ENCODE data around the gene TACR1.

Gene TACR1

GRCh38 chr2:75047992-75048625 lies 151.2 kb downstream of the TACR1 start:
- no peak for FAIRE-seq
- TF ChIP-seq POLR2A (IDR thresholded peaks at IDR 0.05; ENCODE audit: low read depth, low read length) = no peak

GRCh38 chr2:75047189-75047991 lies 151.9 kb downstream of the TACR1 start:
- TF ChIP-seq POLR2A (IDR thresholded peaks at IDR 0.05; ENCODE audit: low read depth, low read length) = no peak
- FAIRE-seq (no peak), DNase-seq (ENCODE audit: insufficient read length, low spot score) (peak; percentile 7)

More at GRCh38 chr2:75047992-75048625, 151.2 kb downstream of the TACR1 start:
- DNase-seq (ENCODE audit: insufficient read length, low spot score) = peak; percentile 58

GRCh38 chr2:75045526-75046050 lies 153.7 kb downstream of the TACR1 start:
- DNase-seq (ENCODE audit: insufficient read length, low spot score) (no peak), FAIRE-seq (no peak)
- TF ChIP-seq POLR2A (IDR thresholded peaks at IDR 0.05; ENCODE audit: low read depth, low read length) = no peak

GRCh38 chr2:75044291-75044690 lies 155.0 kb downstream of the TACR1 start:
- TF ChIP-seq POLR2A (IDR thresholded peaks at IDR 0.05; ENCODE audit: low read depth, low read length) = no peak
- no peak for FAIRE-seq
- no peak for DNase-seq (ENCODE audit: insufficient read length, low spot score)

GRCh38 chr2:75042823-75043222 lies 156.5 kb downstream of the TACR1 start:
- no peak for DNase-seq (ENCODE audit: insufficient read length, low spot score)
- no peak for TF ChIP-seq POLR2A (IDR thresholded peaks at IDR 0.05; ENCODE audit: low read depth, low read length)
- FAIRE-seq = no peak

- DNase-seq (ENCODE audit: insufficient read length, low spot score) = no peak
- FAIRE-seq = no peak
- no peak for TF ChIP-seq POLR2A (IDR thresholded peaks at IDR 0.05; ENCODE audit: low read depth, low read length)
Measured at GRCh38 chr2:75041731-75042600, 157.4 kb downstream of the TACR1 start.

GRCh38 chr2:75041226-75041625 lies 158.1 kb downstream of the TACR1 start:
- DNase-seq (ENCODE audit: insufficient read length, low spot score) (no peak), FAIRE-seq (no peak)
- TF ChIP-seq POLR2A (IDR thresholded peaks at IDR 0.05; ENCODE audit: low read depth, low read length) = no peak

- FAIRE-seq (no peak), DNase-seq (ENCODE audit: insufficient read length, low spot score) (no peak)
- TF ChIP-seq POLR2A (IDR thresholded peaks at IDR 0.05; ENCODE audit: low read depth, low read length) = no peak
Measured at GRCh38 chr2:75035444-75036353, 163.6 kb downstream of the TACR1 start.

- no peak for DNase-seq (ENCODE audit: insufficient read length, low spot score)
- FAIRE-seq = no peak
- TF ChIP-seq POLR2A (IDR thresholded peaks at IDR 0.05; ENCODE audit: low read depth, low read length) = no peak
Measured at GRCh38 chr2:75033516-75033915, 165.8 kb downstream of the TACR1 start.

- no peak for FAIRE-seq
- no peak for TF ChIP-seq POLR2A (IDR thresholded peaks at IDR 0.05; ENCODE audit: low read depth, low read length)
- no peak for DNase-seq (ENCODE audit: insufficient read length, low spot score)
Measured at GRCh38 chr2:75031906-75032803, 167.2 kb downstream of the TACR1 start.

- FAIRE-seq (no peak), DNase-seq (ENCODE audit: insufficient read length, low spot score) (no peak)
- TF ChIP-seq POLR2A (IDR thresholded peaks at IDR 0.05; ENCODE audit: low read depth, low read length) = no peak
Measured at GRCh38 chr2:75031171-75031570, 168.1 kb downstream of the TACR1 start.

All from H54 (cell line).